Measurements from ENCODE around the gene ACOX3. TPM values are rescaled to one million over a fixed set of nuclear protein-coding genes. Genes with fewer than 3 reads are reported as not detected.

Gene ACOX3
- total and polyA plus RNA-seq, 2 of the 8 experiments (the other 6 are each of a cell fraction or from before 2014, with no cell fraction given): 2.5 to 9.9 TPM

GRCh38 chr4:8457646-8458252 is 17.2 kb upstream of the ACOX3 start:
- H2BK15ac ChIP-seq (ENCODE audit: low read length): no peak overlapping the region
- H3K14ac ChIP-seq (ENCODE audit: insufficient read length): no peak overlapping the region
- H4K8ac ChIP-seq (ENCODE audit: extremely low read depth, insufficient read depth, low read length): no peak overlapping the region
- no peak overlapping the region for H3K4me2 ChIP-seq (ENCODE audit: insufficient read depth in 1 of 2, low read depth in 2 of 2, low read length in 2 of 2)
- H3K36me3 ChIP-seq (ENCODE audit: control insufficient read depth in 2 of 4, insufficient read depth in 4 of 4, low read length in 3 of 4): peaks cover 10 to 30% (median 22%) of the 10 kb centered on the region in 4 experiments; a peak in 7 of 8 replicates
- H4K5ac ChIP-seq (ENCODE audit: insufficient read length, low read depth, low read length): no peak overlapping the region
- no peak overlapping the region for H2AFZ ChIP-seq (ENCODE audit: low read length)
- H3K9ac ChIP-seq (replicated peaks in 1 of 4; ENCODE audit: extremely low read depth in 1 of 4, low read depth in 3 of 4, low read length in 3 of 4): no peak overlapping the region
- H2AK5ac ChIP-seq (ENCODE audit: low read depth, low read length): no peak overlapping the region
- H2BK20ac ChIP-seq (ENCODE audit: low read length): no peak overlapping the region
- H3K9me3 ChIP-seq (ENCODE audit: insufficient read depth in 2 of 2, low read depth in 1 of 2, low read length in 1 of 2): no peaks in the 10 kb centered on the region
- CTCF ChIA-PET (ENCODE audit: partially characterized antibody): interaction anchor here (2.6 kb wide), 1 partner anchor 11 kb away, joined by 6 read pairs; no protein-coding TSS in a partner anchor
- POLR2A ChIA-PET (ENCODE audit: partially characterized antibody): interaction anchor here (0.6 kb wide), 1 partner anchor 15 kb away, joined by 3 read pairs; no protein-coding TSS in a partner anchor
- no peaks in the 10 kb centered on the region; a peak in 1 of 7 replicates for H3K27me3 ChIP-seq (replicated peaks in 1 of 4; ENCODE audit: control insufficient read depth in 3 of 4, extremely low read depth in 1 of 4, insufficient read depth in 3 of 4, low read length in 3 of 4)
- H3K27ac ChIP-seq (ENCODE audit: low read depth, low read length): no peak overlapping the region
- H4K91ac ChIP-seq (replicated peaks; ENCODE audit: insufficient read length, low read length): no peak overlapping the region
- 90% methylated on average over 9 of the region's 9 CpGs; no CpG with 5 or more reads in 1 of the 2 experiments for WGBS, 2 experiments (ENCODE audit: extremely low coverage in 1 of 2, insufficient coverage in 1 of 2, insufficient read length in 1 of 2, insufficient replicate concordance in 2 of 2, low coverage in 1 of 2, low lambda C conversion rate in 2 of 2, missing lambda C conversion rate in 1 of 2)
- H2BK120ac ChIP-seq (replicated peaks; ENCODE audit: low read depth, low read length): no peak overlapping the region
- H3K79me2 ChIP-seq (ENCODE audit: control insufficient read depth in 1 of 2, insufficient read depth in 2 of 2, low read length in 2 of 2): no peaks in the 10 kb centered on the region
- H3K4me3 ChIP-seq (ENCODE audit: extremely low read depth in 1 of 4, insufficient read depth in 2 of 4, low read depth in 3 of 4, low read length in 4 of 4): no peak overlapping the region
- no peak overlapping the region for H3K23ac ChIP-seq (ENCODE audit: insufficient read length)
- no peaks in the 10 kb centered on the region for H3K4me1 ChIP-seq (replicated peaks in 1 of 4; ENCODE audit: control insufficient read depth in 3 of 4, insufficient read depth in 4 of 4, low read length in 3 of 4)
- H3K18ac ChIP-seq (ENCODE audit: extremely low read depth, low read length): no peak overlapping the region
- H3K79me1 ChIP-seq (ENCODE audit: low read depth, low read length): no peaks in the 10 kb centered on the region; the same call in 1 of the 2 replicates
- DNase-seq (ENCODE audit: low read depth in 1 of 2, low spot score in 2 of 2) (no peak), FAIRE-seq (no peak)
- H4K20me1 ChIP-seq (replicated peaks in 1 of 2; ENCODE audit: control insufficient read depth in 1 of 2, insufficient read depth in 2 of 2, low read length in 2 of 2): peaks cover 0 to 2% of the 10 kb centered on the region in 2 experiments
- H2BK5ac ChIP-seq (ENCODE audit: low read depth, low read length): no peak overlapping the region
- H3K23me2 ChIP-seq (ENCODE audit: low read depth, low read length): no peaks in the 10 kb centered on the region
- TF ChIP-seq SP4 (IDR thresholded peaks at IDR 0.05; ENCODE audit: low read length): no peak
- H2BK12ac ChIP-seq (ENCODE audit: low read depth, low read length): no peak overlapping the region
- no peak overlapping the region for H3K56ac ChIP-seq (replicated peaks; ENCODE audit: insufficient read length, low read depth, low read length)
- no peak overlapping the region for H3K4ac ChIP-seq (replicated peaks; ENCODE audit: insufficient read length, low read depth, low read length)
